Activated T-helper 9 cell treated with anti-CD3 and anti-CD28 coated beads, Interleukin-2, amount 50 U/mL, for 16 hours (primary cell): ENCODE data around the gene SURF1.
"Not testable (repeated sequence)": the region's sequence is repeated elsewhere in the genome, so short reads cannot be mapped to it uniquely, and the experiment has no call there.

Experiments
- DNase-seq: peaks from one replicate; pipeline ENCODE4 v3.0.0-alpha.2; 2020; ENCODE audit warnings: low read depth

Gene SURF1, protein sequence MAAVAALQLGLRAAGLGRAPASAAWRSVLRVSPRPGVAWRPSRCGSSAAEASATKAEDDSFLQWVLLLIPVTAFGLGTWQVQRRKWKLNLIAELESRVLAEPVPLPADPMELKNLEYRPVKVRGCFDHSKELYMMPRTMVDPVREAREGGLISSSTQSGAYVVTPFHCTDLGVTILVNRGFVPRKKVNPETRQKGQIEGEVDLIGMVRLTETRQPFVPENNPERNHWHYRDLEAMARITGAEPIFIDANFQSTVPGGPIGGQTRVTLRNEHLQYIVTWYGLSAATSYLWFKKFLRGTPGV

GRCh38 chr9:133356391-133357091 lies at the start of gene SURF1, which contains the start of gene SURF2:
TSS of gene SURF1 (minus strand) at chr9:133356487. CDS start at chr9:133356453, 34 bp downstream.
TSS of gene SURF2 (plus strand) at chr9:133356550. CDS start at chr9:133356593, 43 bp downstream.
- DNase-seq: peak; percentile 88

GRCh38 chr9:133405508-133406438 lies 49.5 kb upstream of the SURF1 start:
- DNase-seq: no peak

DNA sequence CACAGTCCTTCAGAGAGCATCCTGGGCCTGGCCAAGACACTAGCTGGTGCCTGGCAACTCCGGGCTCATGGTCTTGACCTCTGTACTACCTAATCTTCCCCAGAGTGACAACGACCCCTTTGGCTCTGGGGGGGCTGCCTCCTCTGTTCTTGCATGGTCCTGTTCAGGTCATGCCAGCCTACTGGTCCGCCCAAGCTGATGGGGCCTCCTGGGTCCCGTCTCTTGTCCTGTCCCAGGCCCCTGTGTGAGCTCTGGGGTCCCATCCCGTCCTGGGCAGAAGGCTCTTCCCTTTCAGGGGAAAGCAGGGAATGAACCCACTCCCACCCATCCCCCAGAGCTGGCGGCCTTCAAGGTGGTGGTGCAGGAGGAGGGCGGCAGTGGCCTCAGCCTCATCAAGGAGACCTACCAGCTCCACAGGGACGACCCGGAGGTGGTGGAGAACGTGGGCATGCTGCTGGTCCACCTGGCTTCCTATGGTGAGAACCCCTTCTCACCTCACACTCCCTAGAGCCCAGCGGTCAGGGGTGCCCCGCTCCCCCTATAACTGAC lies 48.2 kb upstream of the SURF1 start:
- DNase-seq: no peak

DNA sequence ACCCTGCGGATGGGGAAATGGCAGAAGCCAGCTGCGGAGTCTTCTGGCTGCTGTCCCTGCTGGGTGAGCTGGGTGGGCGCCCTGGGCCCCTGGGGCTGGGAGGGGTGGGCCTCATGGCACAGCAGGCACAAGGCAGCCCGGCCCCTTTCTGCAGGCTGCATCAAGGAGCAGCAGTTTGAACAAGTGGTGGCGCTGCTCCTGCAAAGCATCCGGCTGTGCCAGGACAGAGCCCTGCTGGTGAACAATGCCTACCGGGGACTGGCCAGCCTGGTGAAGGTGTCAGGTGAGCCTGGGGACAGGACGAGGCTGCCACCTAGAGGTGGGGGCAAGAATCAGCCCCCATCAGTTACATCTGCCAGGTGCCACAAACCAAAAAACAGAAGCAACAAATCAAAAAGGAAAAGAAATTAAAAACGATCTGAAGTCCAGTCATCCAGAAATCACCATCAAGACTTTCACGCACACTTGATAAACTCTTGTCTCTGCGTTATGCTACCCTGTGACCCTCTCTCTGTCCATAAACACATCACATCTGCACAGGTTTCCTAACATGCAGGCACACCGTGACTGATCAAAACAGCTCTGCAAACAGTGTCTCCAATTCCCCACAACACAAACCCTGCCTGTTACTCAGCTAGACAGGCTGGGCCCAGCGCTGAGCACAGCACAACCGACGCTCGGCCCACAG lies 47.6 kb upstream of the SURF1 start:
- peak; percentile 43 for DNase-seq

DNA sequence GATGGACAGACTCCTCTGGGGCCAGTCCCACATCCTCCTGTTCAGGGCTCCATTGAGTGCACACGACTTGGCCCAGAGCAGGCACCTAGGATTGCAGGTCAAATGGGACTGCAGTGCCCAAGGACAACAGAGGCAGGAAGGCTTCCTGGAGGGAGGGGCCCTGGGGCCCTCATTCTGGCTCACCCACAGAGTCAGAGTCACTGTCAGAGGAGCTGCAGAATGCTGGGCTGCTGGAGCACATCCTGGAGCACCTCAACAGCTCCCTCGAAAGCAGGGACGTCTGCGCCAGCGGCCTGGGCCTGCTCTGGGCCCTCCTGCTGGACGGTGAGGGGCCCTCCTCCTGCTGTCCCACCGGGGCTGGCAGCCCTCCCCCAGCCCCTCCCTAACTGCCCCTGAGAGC lies 46.4 kb upstream of the SURF1 start:
- DNase-seq: no peak

GRCh38 chr9:133401588-133401987 lies 45.3 kb upstream of the SURF1 start:
- DNase-seq: no peak

GRCh38 chr9:133400292-133400691 lies 44.0 kb upstream of the SURF1 start:
- DNase-seq: no peak

DNA sequence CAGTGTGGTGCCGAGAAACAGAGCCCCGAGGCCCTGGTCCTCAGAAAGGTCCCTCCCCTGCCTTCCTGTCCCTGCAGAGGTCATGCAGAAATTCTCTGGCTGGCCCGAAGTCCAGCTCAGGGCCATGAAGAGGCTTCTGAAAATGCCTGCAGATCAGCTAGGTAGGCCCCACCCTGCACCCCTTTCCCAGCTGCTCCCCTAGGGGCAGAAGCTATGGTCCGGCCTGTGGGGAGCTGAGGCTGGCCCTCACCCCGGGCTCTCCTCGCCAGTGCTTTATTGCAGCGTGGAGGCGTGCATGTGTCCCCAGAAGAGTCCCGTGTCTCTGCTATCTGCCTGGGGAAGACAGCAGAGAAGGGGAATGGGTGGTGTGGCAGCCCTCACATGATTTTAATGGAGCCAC lies 41.6 kb upstream of the SURF1 start:
- DNase-seq: no peak

DNA sequence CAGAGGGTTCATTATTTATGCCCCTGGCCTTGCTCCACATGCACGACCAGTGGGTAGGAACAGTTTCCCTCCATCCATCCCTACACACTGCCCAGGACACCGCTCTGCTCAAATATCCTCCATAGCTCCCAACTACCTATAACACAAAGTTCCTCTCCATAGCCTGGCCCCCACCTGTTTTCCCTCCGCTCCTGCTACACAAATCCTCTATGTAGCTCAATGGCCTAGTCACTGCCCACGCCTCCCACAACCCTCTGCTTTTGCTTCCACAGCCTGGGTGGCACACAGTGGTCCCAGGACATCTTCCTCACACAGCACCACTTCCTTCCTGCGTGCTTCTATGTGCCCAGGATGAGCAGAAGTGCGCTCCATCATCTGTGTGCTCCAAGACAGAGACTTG lies 41.1 kb upstream of the SURF1 start:
- no peak for DNase-seq

GRCh38 chr9:133396952-133397351 lies 40.7 kb upstream of the SURF1 start:
- no peak for DNase-seq

- no peak for DNase-seq
Observed at GRCh38 chr9:133394687-133395271, 38.5 kb upstream of the SURF1 start.

GRCh38 chr9:133393399-133393798 lies 37.1 kb upstream of the SURF1 start:
- DNase-seq: no peak

DNA sequence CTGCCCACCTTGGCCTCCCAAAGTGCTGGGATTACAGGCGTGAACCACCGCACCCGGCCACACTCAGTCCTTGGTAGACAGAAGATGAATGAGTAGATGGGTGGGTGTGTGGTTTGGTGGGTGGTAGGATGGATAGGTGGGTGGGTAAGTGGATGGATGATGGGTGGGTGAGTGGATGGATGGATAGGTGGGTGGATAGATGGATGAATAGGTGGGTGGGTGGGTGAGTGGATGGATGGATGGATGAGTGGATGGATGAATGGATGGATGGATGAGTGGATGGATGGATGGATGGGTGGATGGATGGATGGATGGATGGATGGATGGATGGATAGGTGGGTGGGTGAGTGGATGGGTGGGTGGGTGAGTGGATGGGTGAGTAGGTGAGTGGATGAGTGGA lies 36.0 kb upstream of the SURF1 start:
- DNase-seq: not testable (repeated sequence)

GRCh38 chr9:133391449-133391848 lies 35.2 kb upstream of the SURF1 start:
- not testable (repeated sequence) for DNase-seq

- no peak for DNase-seq
Observed at GRCh38 chr9:133390713-133391112, 34.4 kb upstream of the SURF1 start.

- no peak for DNase-seq
Observed at GRCh38 chr9:133389562-133389961, 33.3 kb upstream of the SURF1 start.

GRCh38 chr9:133389025-133389557 lies 32.8 kb upstream of the SURF1 start:
- no peak for DNase-seq

GRCh38 chr9:133387680-133388079 lies 31.4 kb upstream of the SURF1 start:
- DNase-seq: no peak

DNA sequence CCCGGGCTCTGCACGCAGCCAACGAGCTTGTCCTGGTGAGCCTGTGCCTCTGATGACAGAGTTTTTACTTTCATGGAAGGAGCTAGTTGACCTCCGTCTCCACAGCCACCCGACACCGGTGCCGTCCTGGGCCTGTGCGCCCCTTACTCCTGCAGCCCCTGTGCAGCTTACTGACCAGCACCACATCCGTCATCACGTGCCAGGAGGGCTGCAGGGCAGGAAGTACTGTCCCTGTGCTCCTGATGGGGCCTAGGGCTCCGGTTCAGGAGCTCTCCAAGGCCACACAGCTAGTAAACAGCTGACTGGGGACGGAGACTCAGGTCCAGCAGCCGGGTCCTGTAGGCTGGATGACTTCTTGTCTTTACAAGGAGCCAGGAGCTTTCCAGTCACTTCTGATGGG lies 30.1 kb upstream of the SURF1 start:
- DNase-seq: no peak

- no peak for DNase-seq
Observed at GRCh38 chr9:133385452-133385851, 29.2 kb upstream of the SURF1 start.
